NCI-H2029 (cell line): ENCODE data around the gene ATP2B3.

Experiments
- DNase-seq: peaks from one replicate; lab custom pipeline; 2025; lab: John Stamatoyannopoulos, UW

Gene ATP2B3

GRCh38 chrX:153488231-153488914, 29.1 kb upstream of the ATP2B3 start:
- no peak for DNase-seq

- no peak for DNase-seq
These were observed 27.1 kb upstream of the ATP2B3 start for GRCh38 chrX:153490217-153490930.

GRCh38 chrX:153491351-153491914, 26.0 kb upstream of the ATP2B3 start:
- DNase-seq, result no peak

- no peak for DNase-seq
These were observed 25.5 kb upstream of the ATP2B3 start for GRCh38 chrX:153491918-153492317.

- DNase-seq, result no peak
These were observed 24.9 kb upstream of the ATP2B3 start for GRCh38 chrX:153492543-153492942.

- DNase-seq, result no peak
These were observed 24.4 kb upstream of the ATP2B3 start for GRCh38 chrX:153493085-153493484.

GRCh38 chrX:153494061-153494460, 23.4 kb upstream of the ATP2B3 start:
- DNase-seq, result no peak

GRCh38 chrX:153494541-153495361, 22.7 kb upstream of the ATP2B3 start, which contains the start of gene BGN:
TSS of gene BGN (plus strand) at chrX:153494980. CDS start at chrX:153504632, 9,652 bp downstream.
- no peak for DNase-seq

GRCh38 chrX:153495362-153495751, 22.1 kb upstream of the ATP2B3 start:
- no peak for DNase-seq

- DNase-seq, result no peak
These were observed 21.4 kb upstream of the ATP2B3 start for GRCh38 chrX:153495903-153496589.

GRCh38 chrX:153496590-153496959, 20.9 kb upstream of the ATP2B3 start:
- DNase-seq, result no peak

GRCh38 chrX:153498453-153498852, 19.0 kb upstream of the ATP2B3 start:
- DNase-seq, result no peak

- no peak for DNase-seq
These were observed 18.1 kb upstream of the ATP2B3 start for GRCh38 chrX:153499341-153499740.

GRCh38 chrX:153499876-153500275, 17.6 kb upstream of the ATP2B3 start:
- no peak for DNase-seq

GRCh38 chrX:153500676-153501280, 16.7 kb upstream of the ATP2B3 start:
- DNase-seq, result no peak

GRCh38 chrX:153501530-153501929, 15.9 kb upstream of the ATP2B3 start:
- no peak for DNase-seq

- DNase-seq, result no peak
These were observed 15.3 kb upstream of the ATP2B3 start for GRCh38 chrX:153502131-153502530.

- DNase-seq, result no peak
These were observed 14.6 kb upstream of the ATP2B3 start for GRCh38 chrX:153502796-153503195.

GRCh38 chrX:153504445-153505016, 12.9 kb upstream of the ATP2B3 start:
- peak; percentile 6 for DNase-seq

- no peak for DNase-seq
These were observed 12.1 kb upstream of the ATP2B3 start for GRCh38 chrX:153505361-153505760.
